Measurements from ENCODE around the gene BRWD1. TPM values are rescaled to one million over a fixed set of nuclear protein-coding genes. Genes with fewer than 3 reads are reported as not detected.

BRWD1 gene
- total RNA-seq, 1 donor from 2014 or later, result 55.7 TPM

DNA sequence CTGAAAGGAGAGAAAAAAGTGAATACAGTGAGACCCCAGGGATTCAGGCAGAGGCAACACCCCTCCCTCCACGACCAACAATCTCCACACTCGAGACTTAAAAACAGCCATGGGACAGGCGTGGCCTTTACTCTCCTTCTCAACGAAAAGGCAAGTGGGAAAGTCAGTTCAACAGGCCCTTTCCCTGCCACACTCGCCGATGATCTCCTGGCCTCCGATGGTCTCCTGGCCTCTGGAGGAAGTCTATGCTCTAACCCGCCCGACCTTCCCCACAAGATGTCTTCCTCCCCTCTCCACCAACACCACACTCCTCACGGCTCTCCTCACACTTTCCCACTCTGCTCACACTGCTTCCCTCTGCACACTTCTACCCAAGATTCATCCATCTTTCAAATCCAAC is 137.8 kb downstream of the BRWD1 start:
- H3K4me3 Mint-ChIP-seq (ENCODE audit: low read depth), result no peak overlapping the region
- no peak for DNase-seq (ENCODE audit: low spot score, unreplicated experiment)
- no peaks in the 10 kb centered on the region for H3K27me3 Mint-ChIP-seq
- peaks cover 31% of the 10 kb centered on the region for H3K36me3 Mint-ChIP-seq (ENCODE audit: insufficient read depth)
- TF ChIP-seq, protein P1, sequence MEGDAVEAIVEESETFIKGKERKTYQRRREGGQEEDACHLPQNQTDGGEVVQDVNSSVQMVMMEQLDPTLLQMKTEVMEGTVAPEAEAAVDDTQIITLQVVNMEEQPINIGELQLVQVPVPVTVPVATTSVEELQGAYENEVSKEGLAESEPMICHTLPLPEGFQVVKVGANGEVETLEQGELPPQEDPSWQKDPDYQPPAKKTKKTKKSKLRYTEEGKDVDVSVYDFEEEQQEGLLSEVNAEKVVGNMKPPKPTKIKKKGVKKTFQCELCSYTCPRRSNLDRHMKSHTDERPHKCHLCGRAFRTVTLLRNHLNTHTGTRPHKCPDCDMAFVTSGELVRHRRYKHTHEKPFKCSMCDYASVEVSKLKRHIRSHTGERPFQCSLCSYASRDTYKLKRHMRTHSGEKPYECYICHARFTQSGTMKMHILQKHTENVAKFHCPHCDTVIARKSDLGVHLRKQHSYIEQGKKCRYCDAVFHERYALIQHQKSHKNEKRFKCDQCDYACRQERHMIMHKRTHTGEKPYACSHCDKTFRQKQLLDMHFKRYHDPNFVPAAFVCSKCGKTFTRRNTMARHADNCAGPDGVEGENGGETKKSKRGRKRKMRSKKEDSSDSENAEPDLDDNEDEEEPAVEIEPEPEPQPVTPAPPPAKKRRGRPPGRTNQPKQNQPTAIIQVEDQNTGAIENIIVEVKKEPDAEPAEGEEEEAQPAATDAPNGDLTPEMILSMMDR (IDR thresholded peaks at IDR 0.05; ENCODE audit: unreplicated experiment), result no peak
- H3K4me1 Mint-ChIP-seq (ENCODE audit: low read depth), result no peaks in the 10 kb centered on the region
- no peak overlapping the region for H3K27ac Mint-ChIP-seq
- H3K9me3 Mint-ChIP-seq (ENCODE audit: low read depth), result no peaks in the 10 kb centered on the region

DNA sequence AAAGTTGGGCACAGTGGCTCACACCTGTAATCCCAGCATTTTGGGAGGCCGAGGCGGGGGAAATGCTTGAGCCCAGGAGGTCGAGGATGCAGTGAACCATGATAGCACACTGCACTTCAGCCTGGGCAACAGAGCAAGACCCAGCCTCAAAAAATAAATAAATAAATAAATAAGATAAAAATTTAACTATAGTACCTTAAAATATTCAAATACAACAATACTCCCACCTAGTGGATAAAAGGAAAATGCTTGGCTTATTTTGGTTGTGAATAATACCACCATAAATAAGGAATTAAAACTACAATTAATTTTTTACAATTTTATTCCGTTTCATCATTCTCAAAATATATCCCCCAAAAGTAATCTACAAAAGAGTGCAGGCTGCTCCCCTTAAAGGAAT is 138.3 kb downstream of the BRWD1 start:
- Mint-ChIP-seq H3K27ac (no peak overlapping the region), H3K36me3 (ENCODE audit: insufficient read depth) (peaks cover 30% of the 10 kb centered on the region), H3K27me3 (no peaks in the 10 kb centered on the region)

DNA sequence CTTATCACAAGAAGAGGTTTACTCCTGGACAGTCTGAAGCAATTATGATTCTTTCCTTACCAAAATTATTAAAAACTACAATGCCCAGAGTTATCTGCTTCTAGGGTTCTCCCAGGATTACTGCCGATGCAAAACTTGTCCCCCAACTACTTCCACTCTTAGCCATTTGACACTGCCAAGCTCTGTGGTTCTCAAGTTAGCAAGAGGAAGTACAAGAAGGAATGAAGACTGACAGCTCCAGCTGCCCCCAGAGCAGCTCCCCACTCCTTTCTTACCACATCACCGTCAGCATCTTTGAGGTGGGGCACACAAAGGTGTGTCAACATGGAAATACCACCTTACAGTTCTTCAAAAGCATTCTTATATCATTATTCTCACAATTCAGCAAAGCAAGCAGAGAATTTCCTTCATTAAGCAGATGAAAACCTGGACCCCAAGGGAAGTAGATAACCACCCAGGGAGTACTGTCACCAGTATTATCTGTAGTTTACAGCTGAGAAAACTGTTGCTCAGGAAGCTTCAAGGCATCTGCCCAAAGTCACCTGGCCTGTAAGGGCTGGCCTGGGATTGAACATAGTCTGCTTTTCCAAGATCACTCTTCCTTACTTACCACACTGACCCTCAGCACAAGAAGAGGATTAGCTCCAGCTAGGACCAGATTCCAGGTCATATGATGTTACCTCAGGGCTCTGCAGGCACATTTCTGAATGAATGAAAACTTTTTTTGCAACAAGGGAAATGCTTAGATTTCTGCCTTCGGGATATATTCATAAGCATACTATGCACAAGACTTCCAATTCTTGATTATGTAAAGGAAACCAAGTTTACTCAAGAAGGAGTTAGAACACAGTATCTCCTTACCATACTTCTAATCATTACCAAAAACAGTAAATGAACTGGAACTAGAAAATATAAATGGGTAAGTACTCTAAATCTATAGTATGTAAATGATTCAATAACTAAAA is 139.4 kb downstream of the BRWD1 start:
- TF ChIP-seq, protein P1 (IDR thresholded peaks at IDR 0.05; ENCODE audit: unreplicated experiment), result no peak
- H3K4me3 Mint-ChIP-seq (ENCODE audit: low read depth), result no peak overlapping the region
- no peaks in the 10 kb centered on the region for H3K9me3 Mint-ChIP-seq (ENCODE audit: low read depth)
- peaks cover 25% of the 10 kb centered on the region for H3K36me3 Mint-ChIP-seq (ENCODE audit: insufficient read depth)
- no peak for DNase-seq (ENCODE audit: low spot score, unreplicated experiment)
- no peaks in the 10 kb centered on the region for H3K27me3 Mint-ChIP-seq
- H3K27ac Mint-ChIP-seq, result no peak overlapping the region
- no peaks in the 10 kb centered on the region for H3K4me1 Mint-ChIP-seq (ENCODE audit: low read depth)

More for the DNA sequence above, 138.3 kb downstream of the BRWD1 start:
- no peaks in the 10 kb centered on the region for H3K4me1 Mint-ChIP-seq (ENCODE audit: low read depth)
- no peak overlapping the region for H3K4me3 Mint-ChIP-seq (ENCODE audit: low read depth)
- no peak for DNase-seq (ENCODE audit: low spot score, unreplicated experiment)
- TF ChIP-seq, protein P1 (IDR thresholded peaks at IDR 0.05; ENCODE audit: unreplicated experiment), result peak; percentile 64
- no peaks in the 10 kb centered on the region for H3K9me3 Mint-ChIP-seq (ENCODE audit: low read depth)

DNA sequence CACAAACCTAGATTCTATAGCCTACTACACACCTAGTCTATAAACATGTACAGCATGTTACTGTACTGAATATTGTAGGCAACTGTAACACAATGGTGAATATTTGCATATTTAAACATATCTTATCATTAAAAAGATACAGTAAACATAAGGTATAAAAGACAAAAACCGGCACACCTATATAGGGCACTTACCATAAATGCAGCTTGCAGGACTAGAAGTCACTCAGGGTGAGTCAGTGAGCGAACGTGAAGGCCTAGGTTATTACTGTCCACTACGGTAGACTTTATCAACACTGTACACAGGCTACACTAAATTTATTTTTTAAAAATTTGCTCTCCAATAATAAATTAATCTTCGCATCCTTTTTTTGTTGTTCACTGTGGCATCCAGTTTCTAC is 143.5 kb downstream of the BRWD1 start:
- no peaks in the 10 kb centered on the region for H3K27me3 Mint-ChIP-seq
- H3K9me3 Mint-ChIP-seq (ENCODE audit: low read depth), result peaks cover 12% of the 10 kb centered on the region
- H3K4me3 Mint-ChIP-seq (ENCODE audit: low read depth), result no peak overlapping the region
- TF ChIP-seq, protein P1 (IDR thresholded peaks at IDR 0.05; ENCODE audit: unreplicated experiment), result no peak
- DNase-seq (ENCODE audit: low spot score, unreplicated experiment), result no peak
- H3K4me1 Mint-ChIP-seq (ENCODE audit: low read depth), result no peaks in the 10 kb centered on the region
- H3K27ac Mint-ChIP-seq, result no peak overlapping the region
- H3K36me3 Mint-ChIP-seq (ENCODE audit: insufficient read depth), result peaks cover 22% of the 10 kb centered on the region

DNA sequence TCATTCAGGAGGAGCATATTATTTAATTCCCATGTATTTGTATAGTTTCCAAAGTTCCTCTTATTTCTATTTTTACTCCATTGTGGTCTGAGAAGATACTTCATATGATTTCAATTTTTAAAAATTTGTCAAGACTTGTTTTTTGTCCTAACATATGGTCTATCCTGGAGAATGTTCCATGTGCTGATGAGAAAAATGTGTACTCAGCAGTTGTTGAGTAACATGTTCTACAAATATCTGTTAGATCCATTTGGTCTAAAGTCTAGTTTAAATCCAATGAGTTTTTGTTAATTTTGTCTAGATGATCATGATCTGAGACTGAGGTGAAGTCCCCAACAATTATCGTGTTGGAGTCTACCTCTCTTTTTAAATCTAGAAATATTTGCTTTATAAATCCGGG is 144.6 kb downstream of the BRWD1 start:
- Mint-ChIP-seq H3K27ac (no peak overlapping the region), H3K27me3 (no peaks in the 10 kb centered on the region), H3K36me3 (ENCODE audit: insufficient read depth) (peaks cover 20% of the 10 kb centered on the region), H3K4me1 (ENCODE audit: low read depth) (no peaks in the 10 kb centered on the region), H3K9me3 (ENCODE audit: low read depth) (peaks cover 20% of the 10 kb centered on the region), H3K4me3 (ENCODE audit: low read depth) (no peak overlapping the region)
- DNase-seq (ENCODE audit: low spot score, unreplicated experiment), result no peak
- TF ChIP-seq, protein P1 (IDR thresholded peaks at IDR 0.05; ENCODE audit: unreplicated experiment), result no peak
